NCI-H69 (cell line): ENCODE measurements around the gene CDK5R2.

Experiments used
- DNase-seq: peaks from one replicate; lab custom pipeline; 2025; lab: John Stamatoyannopoulos, UW

The CDK5R2 gene

DNA sequence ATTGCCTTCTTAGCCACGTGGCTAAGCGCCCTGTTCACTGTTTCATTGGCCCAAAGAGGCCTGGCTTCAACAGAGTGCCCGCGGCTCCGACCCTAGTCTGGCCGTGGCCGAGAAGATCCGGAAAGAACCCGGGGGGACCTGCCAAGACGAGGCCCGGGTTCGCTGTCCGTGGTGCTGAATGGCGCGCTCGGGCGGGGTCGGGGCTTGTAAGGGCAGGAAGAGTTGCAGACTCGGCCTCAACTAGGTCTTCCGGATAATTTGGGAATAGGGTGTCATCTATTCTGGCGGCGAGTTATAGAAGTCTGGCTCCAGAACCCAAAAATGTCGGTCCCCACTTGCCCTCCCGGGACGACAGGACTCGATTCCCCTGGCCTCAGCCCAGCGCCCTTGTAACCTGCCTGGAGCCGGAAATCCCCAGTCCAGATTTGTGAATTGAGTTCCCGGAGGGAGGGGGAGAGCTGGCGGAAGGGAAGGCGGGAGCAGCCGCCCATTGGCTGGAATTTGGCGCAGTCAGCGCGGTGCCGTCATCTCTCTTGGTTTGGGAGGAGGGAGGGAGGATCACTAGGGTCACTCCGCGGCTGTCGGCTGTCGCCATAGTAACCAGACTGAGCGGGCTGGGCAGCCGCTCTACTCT, 3.5 kb downstream of the CDK5R2 start:
- peak; percentile 96 for DNase-seq

DNA sequence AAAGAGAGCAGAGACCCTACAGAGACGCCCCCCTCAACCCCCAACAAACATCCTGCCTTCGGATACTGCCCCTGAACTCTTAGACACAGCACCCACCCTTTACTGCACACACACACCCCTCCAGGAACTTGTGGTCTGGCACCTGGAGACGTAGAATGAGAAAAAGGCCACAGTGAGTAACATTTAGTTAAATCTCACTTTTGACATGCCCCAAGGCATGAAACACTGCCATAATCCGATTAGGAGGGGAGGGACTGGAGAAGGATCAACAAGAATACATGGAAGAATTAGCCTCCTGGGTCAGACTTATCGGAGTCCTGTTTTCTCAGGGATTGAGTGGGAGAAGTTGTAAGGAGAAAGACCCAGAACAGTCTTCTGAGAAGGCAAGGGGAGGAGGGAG, 4.1 kb downstream of the CDK5R2 start:
- peak; percentile 47 for DNase-seq

DNA sequence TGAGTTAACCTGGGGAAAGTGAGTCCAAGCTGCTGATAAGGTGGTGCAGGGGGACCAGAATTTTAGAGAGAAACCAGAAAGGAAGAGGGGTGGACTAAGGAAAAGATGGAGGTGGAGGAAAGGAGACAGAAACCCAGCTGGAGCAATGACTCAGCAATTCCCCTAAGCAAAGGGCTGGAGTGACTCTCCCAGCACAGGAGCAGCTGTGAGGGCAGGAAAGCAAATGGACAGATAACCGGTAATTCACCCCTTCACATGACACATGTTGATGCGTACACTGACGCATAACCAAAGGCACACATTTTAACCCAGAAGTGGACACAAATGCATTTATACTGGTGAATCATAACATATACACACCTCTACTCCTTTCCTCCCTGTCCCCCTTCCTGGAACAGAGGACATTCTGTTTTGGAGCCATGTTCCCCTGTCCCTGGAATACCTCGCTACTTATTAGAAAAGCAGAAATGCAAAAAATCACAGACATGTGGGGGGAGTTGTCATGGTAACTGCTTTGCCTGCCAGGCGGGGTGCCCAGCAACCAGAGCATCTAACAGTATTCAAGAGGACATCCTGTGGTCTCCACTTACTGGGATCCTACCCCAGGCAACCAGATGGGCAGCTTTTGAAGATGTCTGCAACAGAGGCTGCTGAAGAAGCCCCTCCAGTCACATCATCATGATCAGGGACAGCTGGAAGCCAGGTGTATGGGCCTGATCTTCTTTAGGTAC, 4.7 kb downstream of the CDK5R2 start:
- DNase-seq: peak; percentile 81

DNA sequence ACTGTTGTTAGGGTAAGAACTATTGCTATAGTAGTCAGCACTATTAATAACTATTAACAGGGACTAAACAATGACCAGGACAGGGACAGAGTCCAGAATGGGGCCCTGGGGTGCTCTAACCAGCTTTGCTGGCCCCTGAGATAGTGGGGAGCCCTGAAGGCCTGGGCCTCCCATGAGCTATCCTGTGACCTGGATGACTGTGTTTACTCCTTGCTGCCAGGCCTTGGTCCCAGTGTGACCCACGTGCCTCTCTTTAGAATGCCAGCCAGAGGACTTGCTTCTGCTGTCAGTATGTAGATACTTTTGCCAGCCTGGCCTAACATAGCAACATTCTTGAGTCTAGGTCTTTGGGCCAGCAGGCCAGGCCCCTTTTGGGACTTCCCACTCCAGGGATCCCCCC, 11.4 kb downstream of the CDK5R2 start:
- DNase-seq: no peak

DNA sequence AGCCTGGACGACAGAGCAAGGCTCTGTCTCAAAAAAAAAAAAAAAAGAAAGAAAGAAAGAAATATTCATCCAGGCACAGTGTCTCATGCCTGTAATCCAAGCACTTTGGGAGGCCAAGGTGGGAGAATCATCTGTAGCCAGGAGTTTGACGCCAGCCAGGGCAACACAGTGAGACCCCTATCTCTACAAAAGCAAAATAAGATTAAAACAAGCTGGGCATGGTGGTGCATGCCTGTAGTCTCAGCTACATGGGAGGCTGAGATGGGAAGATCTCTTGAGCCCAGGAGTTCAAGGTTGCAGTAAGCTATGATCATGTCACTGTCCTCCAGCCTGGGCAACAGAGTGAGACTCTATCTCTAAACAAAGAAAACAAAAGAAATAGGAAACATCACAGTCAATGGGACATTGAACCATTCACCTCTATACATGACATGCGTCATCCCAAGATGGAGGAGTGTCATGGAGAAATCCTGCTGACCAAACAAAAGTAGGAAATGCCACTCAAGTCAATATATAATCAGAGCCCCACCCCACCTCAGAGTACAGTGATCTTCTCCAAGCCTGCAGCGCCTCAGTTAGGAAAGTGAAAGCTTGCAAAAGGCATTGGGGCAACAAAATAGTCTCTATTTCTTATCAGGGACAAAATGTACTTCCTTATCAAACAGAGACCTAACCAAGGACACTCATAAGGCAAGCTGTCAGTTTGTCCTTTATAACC, 15.8 kb downstream of the CDK5R2 start:
- DNase-seq: no peak

DNA sequence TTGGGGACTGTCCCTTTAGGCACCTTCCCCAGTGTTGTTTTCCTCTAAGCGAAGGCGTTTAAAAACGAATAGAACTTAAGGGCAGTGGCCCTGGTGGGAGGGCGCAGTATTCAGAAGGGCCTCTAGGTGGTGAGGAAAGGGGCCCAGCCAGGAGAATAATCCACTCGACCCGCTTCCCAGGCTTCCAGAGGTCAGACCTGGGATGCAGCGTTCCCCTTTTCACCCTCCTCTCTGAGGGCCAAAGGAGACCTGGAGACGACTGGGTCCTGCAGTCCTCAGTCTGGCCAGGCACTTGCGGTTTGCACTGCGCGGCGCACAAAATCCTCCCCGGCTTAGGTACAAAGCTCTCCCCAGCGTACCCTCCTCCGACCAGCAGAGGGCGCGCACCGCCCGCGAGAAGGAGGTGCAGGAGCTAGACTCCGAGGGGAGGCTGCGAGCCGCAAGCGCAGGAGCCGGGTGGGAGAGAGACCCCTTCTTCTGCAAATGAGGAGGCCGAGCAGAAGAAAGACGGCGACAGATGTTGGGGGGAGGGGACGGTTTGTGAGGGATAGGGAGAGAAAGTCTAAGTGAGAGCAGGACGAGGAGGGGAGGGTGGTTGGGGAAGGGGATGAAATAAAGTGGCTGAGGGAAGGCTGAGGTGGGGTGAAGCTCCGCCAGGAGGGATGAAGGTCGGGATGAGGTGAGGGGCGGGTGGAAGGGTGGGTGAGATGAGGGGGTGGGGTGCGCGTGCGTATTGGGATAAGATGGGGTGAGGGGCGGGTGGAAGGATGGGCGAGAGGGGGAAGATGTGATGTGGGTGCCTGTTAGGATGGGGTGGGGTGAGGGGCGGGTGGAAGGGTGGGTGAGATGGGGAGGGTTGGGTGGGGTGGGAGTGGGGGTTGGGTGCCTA, 20.6 kb downstream of the CDK5R2 start:
- DNase-seq: peak; percentile 77

DNA sequence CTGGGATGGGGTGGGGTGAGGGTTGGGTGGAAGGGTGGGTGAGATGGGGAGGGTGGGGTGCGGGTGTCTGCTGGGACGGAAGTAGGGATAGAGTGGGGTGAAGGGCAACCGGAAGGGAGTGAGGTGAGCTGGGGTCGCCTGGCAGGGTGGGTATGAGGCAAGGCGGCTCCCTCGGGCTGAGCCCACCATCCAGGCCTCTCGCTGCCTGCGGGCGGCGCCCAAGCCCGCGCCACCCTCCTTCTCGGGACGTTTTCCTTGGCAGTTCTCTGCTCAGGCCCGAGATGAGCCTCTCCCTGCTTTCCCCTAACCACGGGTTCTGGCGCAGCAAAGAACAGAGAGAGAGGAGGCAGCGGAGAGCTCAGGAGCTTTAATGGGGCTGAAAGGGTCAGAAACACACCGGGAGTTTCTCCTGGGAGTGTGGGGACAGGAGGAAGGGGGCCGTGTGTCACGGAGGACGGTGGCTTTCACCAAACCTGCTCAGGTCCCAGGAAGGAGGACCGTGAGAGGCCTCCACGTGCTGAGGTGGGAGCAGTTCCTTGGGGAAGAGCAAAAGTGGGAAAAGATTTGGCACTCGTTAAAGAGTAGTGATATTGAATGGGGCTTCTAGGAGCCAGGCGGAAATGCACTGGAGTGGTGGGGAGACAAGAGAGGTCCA, 21.4 kb downstream of the CDK5R2 start:
- DNase-seq: no peak

DNA sequence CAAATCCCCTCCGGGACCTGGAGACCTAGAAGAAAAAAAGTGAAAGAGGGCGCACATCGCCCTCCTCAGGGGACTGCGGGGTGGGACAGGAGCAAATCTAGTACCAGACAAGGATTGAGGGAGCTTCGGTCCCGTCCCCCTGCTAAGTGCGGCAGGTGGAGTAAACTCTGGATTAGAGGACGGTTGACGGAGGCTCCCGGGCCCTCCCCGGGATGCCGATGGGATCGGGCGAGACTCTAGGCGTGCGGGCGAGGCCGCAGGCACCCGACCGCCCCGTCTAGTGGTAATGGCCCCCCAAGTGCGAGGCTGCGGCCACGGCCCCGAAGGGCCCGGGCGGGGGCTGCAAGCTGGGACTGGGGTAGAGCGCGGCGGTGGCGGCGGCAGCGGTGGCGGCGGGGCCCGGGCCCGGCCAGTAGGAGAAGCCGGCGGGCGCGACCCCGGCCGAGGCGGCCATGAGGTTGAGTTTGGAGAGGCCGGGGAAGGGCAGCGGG, 22.0 kb downstream of the CDK5R2 start:
- no peak for DNase-seq

DNA sequence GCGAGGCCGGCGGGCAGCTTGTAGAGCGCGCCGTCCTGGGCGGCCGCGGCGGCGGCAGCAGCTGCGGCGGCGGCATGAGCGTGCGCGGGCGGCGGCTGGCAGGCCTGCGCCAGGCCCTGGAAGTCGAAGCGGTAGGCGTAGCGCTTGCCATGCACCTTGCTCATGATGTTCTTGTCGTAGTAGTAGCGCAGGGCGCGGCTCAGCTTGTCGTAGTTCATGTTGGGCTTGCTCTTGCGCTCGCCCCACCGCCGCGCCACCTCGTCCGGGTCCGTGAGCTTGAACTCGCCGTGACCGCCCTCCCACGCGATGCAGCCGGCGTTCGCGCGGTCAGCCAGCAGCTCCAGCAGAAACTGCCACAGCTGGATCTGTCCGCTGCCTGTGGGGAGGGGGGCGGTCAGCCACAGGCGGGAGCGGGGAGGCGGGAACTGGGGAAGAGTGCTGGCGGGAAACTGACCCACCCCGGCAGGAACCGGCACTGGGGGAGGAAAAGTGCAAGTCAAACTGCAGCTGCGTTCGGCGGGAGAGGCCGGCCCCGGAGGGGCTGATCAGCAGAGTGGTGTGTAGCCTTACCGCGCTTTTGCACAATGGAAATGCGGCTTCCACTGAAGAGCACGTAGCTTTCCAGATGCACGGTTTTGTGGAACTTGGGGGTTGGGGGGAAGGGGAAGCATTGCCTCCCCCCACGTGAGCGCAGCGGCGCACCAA, 22.6 kb downstream of the CDK5R2 start:
- DNase-seq: no peak

DNA sequence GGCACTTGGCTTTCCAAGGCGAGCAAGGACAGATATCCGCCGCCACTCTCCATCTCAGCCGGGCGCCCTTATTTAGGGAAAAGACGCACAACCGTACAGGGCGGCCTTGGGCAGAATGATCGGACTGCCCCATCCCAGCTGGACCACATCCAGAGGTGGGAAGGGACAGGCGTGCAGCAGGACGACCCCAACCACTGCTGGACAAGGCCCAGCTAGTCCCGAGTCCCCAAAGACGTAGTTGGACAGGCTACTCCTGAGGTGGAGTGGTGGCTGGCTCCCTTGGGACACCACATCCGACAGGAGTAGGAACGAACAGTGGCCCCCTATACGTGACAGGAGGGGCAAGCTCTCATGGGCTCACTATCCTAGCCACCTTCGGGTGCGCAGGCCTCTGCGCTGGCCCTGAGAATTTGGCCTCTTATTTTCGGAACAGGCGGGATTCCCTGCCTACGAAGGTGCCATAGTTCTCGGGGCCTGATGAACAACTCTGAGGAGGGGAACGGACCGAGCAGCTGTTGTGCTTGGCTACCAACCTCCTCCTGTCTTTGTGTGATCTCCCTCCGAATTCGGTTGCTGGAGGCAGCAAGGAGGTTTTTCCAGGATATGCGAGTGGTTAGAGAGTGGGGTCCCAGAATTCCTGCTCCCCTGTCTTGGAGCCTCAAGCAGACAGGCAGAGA, 23.3 kb downstream of the CDK5R2 start:
- no peak for DNase-seq

DNA sequence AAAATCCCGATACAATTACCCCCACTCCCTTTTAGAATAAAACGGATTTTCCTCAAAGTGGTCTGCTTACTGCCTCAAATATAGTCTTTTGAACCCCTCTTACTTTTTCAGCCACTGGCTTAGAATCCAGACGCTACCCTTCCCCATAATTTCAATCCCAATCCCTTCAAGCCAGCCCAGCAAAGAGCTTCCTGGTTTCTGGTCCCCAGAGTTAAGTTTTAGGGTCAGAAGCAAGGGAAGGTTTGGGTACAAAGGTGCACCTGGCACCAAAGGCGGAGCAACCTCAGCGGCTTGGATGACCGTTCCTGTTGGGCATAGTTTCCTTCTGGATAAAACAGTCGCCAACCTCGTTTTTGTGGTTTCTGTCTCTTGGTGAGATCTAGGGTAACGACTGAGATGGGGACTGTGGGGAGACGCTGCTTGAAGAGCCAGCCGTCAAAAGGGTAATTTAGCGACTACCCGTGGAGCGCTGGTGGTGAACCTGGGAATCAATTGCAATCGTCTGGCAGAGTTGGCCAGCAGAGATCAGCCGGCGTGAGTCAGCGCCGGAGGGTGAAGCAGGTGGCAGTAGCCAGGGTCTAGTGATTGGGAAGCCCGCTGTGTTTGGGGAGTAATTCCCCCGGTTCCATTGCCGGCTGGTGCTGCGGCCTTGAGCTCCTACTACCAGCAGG, 23.9 kb downstream of the CDK5R2 start:
- peak; percentile 78 for DNase-seq

DNA sequence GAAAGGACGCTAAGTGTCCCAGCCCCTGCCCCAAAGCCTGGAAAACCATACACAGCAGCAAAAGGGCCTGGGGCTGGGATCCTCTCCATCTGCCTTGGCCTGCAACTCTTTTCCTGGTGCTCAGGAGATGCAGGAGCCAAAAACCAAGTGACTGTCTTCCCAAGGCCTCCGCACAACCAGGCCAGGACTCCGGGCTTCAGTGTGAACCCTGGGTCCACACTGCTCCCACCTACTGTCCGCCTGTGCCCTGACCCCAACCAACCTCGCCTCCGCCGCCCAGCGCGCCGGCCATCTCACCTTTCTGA, 24.4 kb downstream of the CDK5R2 start:
- DNase-seq: no peak

DNA sequence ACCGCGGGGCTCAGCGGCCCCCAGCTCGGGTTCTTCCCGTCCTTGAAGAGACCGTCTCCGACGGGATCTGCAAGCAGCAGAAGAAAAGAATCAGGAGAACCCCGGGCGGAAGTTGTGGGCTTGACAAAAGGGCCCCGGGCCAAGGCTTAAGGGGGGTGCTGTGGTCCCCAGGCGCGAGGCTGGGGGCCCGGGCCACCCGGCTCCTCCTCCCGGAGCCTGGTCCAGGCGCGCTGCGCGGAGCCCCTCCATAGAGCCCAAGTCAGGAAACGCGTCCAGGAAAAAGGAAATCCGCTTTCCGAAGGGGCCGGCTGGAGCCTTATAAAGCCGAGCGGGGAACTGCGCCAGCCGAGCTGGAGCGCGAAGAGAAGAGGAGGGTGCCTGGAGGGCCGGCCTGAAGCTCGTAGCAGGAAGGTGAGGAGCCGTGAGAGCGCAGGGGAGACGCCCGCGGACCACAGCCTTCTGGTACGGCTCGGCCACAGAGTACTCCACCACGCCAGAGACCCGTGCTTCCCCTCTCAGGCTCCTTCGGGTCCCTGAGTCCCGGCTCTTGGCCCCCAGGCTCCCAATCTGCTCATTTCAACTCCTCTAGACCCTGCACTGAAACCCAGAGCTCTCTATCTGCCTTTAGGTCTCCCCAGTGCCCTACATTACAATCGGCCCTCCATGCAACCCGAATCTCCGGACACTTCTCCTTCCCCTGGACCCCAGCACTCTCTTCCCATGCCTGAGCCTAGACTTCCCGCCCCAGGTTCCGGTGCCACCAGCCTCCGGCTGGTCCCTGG, 25.0 kb downstream of the CDK5R2 start:
- DNase-seq: peak; percentile 57

DNA sequence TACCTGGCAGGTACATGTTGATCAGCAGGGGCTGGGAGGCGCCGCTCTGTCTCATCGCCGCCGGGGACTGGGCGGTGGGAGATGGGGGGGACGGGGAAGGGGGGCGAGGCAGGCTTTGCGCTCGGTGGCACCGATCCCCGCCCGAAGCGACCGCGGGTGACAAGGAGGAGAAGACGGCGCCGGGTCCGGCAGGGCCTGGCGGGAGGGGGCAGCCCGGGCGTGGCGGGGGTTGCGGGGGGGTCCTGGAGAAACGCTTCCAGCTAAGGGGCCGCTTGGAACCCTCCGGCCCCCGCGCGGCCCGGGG, 25.5 kb downstream of the CDK5R2 start, which contains the start of gene FEV:
Gene FEV, minus strand, starts transcription at position 164 of the 304 bp plus-strand sequence. Its CDS starts 109 bp downstream, at position 55.
- no peak for DNase-seq

DNA sequence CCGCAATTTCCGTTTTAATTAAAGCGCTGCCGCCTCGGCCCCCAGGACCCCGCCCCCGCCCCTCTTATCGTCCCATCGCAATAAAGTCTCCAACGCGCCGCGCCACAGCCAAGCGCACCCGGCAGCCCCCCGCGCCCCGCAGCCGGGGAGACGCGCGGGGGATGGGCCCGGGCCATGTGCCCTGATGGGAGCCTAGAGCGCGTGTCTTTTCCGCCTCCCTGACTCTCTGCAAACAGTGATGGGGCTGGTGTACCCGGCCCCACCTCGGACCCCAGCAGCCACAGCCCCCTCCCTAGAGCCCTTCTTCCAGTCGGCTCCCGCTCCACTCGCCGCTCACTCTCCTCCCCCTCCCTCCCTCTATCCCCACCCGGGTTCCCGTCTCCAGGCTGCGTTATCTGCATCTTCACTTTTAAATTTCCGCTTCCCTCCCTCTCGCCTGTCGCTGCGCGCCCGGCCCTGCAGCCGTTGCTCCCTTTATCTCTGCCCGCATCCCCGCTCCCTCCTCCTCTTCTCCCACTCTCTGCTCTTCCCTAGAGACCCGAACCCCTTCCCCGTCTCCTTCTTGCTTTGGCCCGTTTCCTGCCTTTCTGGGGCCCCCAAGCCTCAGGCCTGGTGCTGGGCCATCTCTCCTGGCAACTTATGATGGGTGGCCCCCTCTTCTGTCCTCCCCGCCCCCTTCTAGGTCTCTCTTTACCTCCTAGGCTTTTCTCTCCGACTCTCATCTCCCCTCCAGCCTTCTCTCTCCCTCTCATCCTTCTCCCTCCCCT, 26.0 kb downstream of the CDK5R2 start:
- no peak for DNase-seq

DNA sequence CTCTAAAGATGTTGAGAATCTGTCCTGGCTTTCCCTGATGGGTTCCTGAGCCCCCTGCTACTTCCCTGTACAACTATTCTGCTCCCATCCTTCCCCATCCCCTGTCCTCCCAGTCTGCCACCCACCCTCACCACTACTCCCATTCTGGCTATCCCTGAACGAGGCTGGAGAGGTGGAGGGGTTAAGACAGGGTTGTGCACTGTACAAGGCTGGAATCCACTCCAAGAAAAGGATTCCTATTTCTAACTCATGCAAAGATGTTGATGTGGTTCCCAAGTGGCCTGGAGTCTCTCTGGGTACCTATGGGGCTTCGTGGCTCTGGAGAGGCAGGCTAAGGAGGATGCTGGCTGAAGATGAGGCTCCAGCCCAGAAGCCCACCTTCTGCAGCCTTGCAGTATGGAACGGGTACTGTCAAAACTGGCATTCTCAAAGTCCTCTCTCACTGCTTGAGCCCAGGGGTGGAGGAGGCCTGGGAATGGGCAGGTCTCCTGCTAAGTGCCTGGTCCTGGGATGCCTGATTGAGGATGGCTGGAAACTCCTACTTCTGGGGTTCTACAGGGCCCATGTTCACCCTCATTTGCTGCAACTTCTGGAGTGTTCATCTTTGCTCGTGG, 26.8 kb downstream of the CDK5R2 start:
- DNase-seq: no peak

DNA sequence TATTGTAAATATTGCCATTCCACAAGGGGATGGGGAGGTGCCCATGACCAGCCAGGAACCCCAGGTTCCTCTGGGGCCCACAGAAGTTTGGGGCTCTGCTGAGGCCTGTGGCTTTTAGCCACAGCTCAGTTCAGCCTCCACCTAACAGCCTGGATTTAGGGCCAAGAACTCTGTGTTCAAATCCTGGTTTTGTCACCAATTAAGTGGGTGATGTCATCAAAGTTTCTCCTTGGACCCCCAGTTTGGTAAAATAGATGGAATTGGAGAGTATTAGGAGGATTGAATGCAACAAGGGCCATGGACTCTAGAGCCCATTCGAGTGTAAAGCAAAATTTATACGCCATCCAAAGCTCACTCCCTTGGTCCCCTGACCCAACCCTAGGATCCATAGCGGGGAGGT, 28.7 kb downstream of the CDK5R2 start:
- no peak for DNase-seq

DNA sequence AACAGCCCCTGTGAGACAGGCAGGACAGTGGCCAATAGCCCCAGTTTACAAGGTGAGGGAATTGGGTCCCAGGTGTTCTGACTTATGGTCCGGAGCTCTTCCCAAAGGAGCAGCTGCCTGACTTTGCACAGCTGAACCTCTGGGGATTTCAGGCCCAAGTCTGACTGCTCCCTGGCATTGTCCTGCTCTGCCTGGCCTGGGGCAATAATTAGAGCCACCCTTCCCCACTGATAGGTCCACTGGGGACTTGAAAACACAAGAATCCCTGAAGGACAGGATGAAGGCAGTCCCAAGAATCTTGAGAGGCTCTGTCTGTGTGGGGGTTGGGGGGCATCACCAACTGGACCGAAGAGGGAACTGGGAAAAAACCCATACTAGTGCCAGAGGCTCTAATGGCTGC, 29.2 kb downstream of the CDK5R2 start:
- DNase-seq: no peak
